Embryonic facial prominence (tissue), 1 donor: ENCODE results near the gene ENTHD1.
"Not testable (repeated sequence)": the region's sequence is repeated elsewhere in the genome, so short reads cannot be mapped to it uniquely, and the experiment has no call there.

ENCODE experiments used
- DNase-seq: peaks from one replicate; pipeline ENCODE4 v3.0.0-alpha.2; 2016; ENCODE audit errors: extremely low spot score

The ENTHD1 gene

GRCh38 chr22:39846539-39846938 is 47.0 kb downstream of the ENTHD1 start:
- DNase-seq, result not testable (repeated sequence)

GRCh38 chr22:39845529-39845928 is 48.0 kb downstream of the ENTHD1 start:
- DNase-seq, result no peak

GRCh38 chr22:39839917-39840510 is 53.5 kb downstream of the ENTHD1 start:
- DNase-seq, result no peak

GRCh38 chr22:39839204-39839603 is 54.4 kb downstream of the ENTHD1 start:
- no peak for DNase-seq

GRCh38 chr22:39833610-39834009 is 60.0 kb downstream of the ENTHD1 start:
- no peak for DNase-seq

- DNase-seq, result no peak
These were observed 60.5 kb downstream of the ENTHD1 start for GRCh38 chr22:39833093-39833492.

GRCh38 chr22:39832627-39833074 is 60.9 kb downstream of the ENTHD1 start:
- DNase-seq, result no peak

- no peak for DNase-seq
These were observed 67.9 kb downstream of the ENTHD1 start for GRCh38 chr22:39825661-39826102.

GRCh38 chr22:39821008-39821407 is 72.6 kb downstream of the ENTHD1 start:
- DNase-seq, result no peak

- no peak for DNase-seq
These were observed 73.3 kb downstream of the ENTHD1 start for GRCh38 chr22:39820256-39820655.

GRCh38 chr22:39819429-39819828 is 74.1 kb downstream of the ENTHD1 start:
- no peak for DNase-seq

- DNase-seq, result no peak
These were observed 75.5 kb downstream of the ENTHD1 start for GRCh38 chr22:39818094-39818493.

- peak; percentile 13 for DNase-seq
These were observed 77.6 kb downstream of the ENTHD1 start for GRCh38 chr22:39815932-39816331.

GRCh38 chr22:39814899-39815298 is 78.7 kb downstream of the ENTHD1 start:
- no peak for DNase-seq

- DNase-seq, result no peak
These were observed 83.6 kb downstream of the ENTHD1 start for GRCh38 chr22:39809772-39810557.

- DNase-seq, result no peak
These were observed 85.5 kb downstream of the ENTHD1 start for GRCh38 chr22:39808081-39808480.

GRCh38 chr22:39806109-39806508 is 87.5 kb downstream of the ENTHD1 start:
- DNase-seq, result no peak

GRCh38 chr22:39805117-39805516 is 88.4 kb downstream of the ENTHD1 start:
- no peak for DNase-seq

- no peak for DNase-seq
These were observed 90.9 kb downstream of the ENTHD1 start for GRCh38 chr22:39802682-39803081.

GRCh38 chr22:39800790-39801520 is 92.6 kb downstream of the ENTHD1 start:
- DNase-seq, result no peak

- no peak for DNase-seq
These were observed 95.9 kb downstream of the ENTHD1 start for GRCh38 chr22:39797528-39798147.

- no peak for DNase-seq
These were observed 103.8 kb downstream of the ENTHD1 start for GRCh38 chr22:39789788-39790187.
